Lung microvascular endothelial cell (primary cell): ENCODE data around the gene SECISBP2. TPM values are rescaled to one million over a fixed set of nuclear protein-coding genes. Genes with fewer than 3 reads are reported as not detected.
"Not testable (repeated sequence)": the region's sequence is repeated elsewhere in the genome, so short reads cannot be mapped to it uniquely, and the experiment has no call there.

ENCODE experiments used
- DNase-seq, 2 donors: peaks; one replicate each; pipeline versions ENCODE4 v3.0.0 to v3.0.0-alpha.2; 2010; ENCODE audit warnings: low read depth in 2 of 2
- total RNA-seq: library from RNA; depleted of rRNA; stranded (reverse); fragments of >200 nt; gene quantifications from 2 replicates; pipeline ENCODE4 v1.2.1, GENCODE V29; 2014

The SECISBP2 gene
- total RNA-seq, 1 donor from 2014 or later, result 27.4 TPM

DNA sequence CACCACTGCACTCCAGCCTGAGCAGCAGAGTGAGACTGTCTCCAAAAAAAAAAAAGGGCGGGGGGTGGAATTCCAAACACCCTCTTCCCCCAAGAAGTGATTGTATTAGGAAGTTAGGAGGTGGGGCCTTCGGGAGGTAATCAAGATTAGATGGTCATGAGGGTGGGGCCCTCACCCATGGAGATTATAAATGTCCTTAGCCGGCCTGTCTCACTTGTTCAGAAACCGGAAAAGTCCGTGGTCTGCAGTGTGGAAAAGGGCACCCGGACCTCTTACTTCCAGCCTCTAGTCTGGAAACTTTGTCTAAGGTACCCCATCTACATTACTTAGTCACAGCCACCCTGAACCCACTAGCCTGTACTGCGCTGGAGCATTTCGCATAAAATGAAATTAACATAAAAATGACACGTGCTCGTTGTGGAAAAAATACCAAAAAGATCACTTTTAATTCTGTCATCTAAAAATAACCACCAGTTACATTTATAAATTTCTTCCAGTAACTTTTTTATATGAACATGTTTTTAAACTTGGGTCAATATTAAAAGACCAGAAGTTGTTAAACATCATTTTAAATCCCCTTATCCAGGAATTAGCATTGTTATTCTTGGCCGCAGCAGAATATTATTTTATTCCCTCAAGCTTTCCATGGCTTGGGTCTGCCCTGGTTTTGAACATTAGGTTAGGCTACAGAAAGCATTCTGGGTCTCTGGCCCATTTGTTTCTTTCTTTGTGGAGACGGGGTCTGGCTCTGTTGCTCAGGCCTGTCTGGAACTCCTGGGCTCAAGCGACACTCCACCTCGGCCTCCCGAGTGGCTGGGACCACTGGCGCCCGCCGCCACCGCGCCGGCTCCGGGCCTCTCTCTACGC, 8.5 kb upstream of the SECISBP2 start:
- DNase-seq, result peak; percentile 39 to 47

DNA sequence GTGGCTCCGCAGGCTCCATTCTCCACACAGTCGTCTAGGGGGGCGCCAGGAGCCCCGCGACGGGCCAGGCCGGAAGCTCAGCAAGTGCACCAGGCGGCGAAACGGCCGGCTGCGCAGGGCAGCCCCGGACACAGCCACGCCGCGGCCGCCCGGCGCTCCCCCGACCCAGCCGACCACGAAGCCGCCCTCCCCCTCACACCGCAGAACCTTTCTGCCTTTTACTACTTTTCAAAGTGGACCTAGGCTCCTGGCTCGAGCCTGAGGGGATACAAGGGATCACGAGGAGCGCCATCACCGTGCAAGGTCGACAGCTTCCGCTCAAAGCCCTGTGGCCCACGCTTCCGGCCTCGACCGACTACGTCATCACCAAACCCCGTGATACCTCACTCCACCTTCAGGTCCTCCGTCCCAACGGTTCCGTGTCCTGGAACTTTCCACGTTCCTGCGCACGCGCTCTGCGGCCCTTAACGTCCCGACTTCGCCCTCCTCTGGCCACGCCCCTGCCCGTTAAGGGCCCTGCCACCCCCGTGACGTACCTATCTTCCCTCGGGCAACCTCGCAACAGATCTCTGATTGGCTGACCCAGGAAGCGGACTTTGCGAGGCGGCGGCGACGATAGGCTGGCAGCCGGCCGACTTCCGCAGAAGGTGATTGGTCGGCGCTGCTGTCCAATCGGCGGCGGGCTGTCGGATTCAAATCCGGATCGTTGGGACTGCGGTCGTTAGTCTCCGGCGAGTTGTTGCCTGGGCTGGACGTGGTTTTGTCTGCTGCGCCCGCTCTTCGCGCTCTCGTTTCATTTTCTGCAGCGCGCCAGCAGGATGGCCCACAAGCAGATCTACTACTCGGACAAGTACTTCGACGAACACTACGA, 7.6 kb upstream of the SECISBP2 start, which contains the start of gene CKS2:
CKS2 (plus strand) TSS at position 721 of the 871 bp plus-strand sequence; CDS start at position 819, 98 bp downstream.
- DNase-seq, result peak; percentile 100

DNA sequence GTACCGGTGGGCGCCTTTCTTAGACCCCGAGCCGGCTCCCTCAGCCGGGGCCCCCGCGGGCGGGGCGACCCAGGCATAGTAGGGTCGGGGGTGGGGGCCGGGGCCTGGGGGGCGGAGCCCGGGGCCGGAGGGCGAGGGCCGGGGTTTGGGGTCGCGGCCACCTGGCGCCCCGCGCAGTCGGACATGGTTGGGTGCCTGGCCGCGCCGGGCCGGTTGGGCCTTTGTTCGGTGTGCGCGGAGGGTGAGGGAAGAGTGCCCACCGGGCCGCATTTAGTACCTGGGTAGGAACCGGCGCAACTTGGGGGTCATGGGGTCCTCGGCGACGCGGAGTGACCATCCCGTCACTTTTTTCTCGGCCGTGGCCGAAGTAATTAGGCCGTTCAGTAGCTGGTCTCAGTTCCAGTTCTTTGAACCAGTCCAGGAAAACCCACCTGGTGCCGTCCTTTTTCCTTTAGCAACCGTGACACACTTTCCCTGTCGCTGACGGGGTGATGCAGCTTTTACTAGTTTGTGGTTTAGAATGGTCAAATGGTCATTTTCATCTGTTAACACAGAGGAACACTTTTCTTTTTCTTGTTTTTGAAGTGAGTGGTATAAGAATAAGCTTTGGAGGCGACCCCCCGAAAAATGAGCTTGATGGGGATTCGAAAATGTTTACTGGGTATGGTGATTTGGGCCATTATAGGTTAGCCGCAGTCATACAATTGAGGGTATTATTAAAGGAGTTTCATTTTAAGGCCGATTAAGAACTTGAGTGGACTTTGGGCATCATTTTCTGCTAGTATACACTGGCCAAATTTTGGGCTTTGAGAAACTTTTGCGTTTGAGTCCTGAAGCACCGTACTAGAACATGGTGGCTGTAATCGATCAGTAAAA, 6.7 kb upstream of the SECISBP2 start:
- peak; percentile 16 to 33 for DNase-seq

- peak; percentile 37 to 43 for DNase-seq
These were observed 6.1 kb upstream of the SECISBP2 start for GRCh38 chr9:89312222-89312571.

- peak in 1 of 2 donors; percentile 11 for DNase-seq
These were observed 4.5 kb upstream of the SECISBP2 start for GRCh38 chr9:89313842-89314241.

DNA sequence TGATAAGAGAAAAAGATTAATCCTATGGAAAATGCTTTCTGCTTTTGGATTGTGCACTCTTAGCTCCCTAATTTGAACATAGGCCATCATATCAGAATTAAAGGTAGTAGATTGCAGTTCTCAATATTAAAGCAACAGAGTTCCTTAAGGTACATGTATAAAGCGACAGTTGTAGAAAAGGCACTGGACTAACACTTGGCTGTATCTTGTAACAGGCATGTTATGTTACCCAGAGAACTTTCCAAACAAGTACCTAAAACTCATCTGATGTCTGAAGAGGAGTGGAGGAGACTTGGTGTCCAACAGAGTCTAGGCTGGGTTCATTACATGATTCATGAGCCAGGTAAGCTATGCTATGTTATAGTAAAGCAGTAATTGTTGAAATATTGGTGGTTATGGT, 3.3 kb upstream of the SECISBP2 start:
- no peak for DNase-seq

GRCh38 chr9:89315482-89315881, 2.8 kb upstream of the SECISBP2 start:
- DNase-seq, result no peak

GRCh38 chr9:89317282-89317681, 1.0 kb upstream of the SECISBP2 start:
- DNase-seq, result no peak

GRCh38 chr9:89319015-89319905, 960 bp downstream of the SECISBP2 start:
- DNase-seq, result peak in 1 of 2 donors; percentile 5

- peak in 1 of 2 donors; percentile 32 for DNase-seq
These were observed 5.1 kb downstream of the SECISBP2 start for GRCh38 chr9:89323390-89323789.

GRCh38 chr9:89325733-89326132, 7.4 kb downstream of the SECISBP2 start:
- no peak for DNase-seq

- DNase-seq, result peak; percentile 27 to 39
These were observed 9.8 kb downstream of the SECISBP2 start for GRCh38 chr9:89328064-89328463.

DNA sequence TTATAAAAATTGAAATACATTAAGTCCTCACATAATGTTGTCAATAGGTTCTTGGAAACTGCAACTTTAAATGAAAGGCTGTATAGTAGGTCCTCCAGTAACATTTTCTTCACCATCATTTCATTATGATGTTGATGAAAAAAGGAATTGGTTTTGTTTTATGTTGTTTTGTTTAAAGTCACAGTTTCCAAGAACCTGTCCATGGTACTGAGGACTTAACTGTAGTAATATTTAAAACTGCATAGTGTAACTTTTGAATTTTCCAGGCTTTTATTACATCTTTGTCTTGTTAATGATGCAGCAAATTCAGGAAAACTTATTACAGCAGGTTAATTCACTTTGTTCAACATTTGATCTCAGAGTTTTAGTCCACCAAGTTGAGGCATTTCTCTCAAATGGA, 11.6 kb downstream of the SECISBP2 start:
- no peak for DNase-seq

GRCh38 chr9:89330513-89330912, 12.2 kb downstream of the SECISBP2 start:
- DNase-seq, result no peak

- DNase-seq, result no peak
These were observed 21.5 kb downstream of the SECISBP2 start for GRCh38 chr9:89339807-89340206.

GRCh38 chr9:89340332-89340731, 22.0 kb downstream of the SECISBP2 start:
- DNase-seq, result no peak

DNA sequence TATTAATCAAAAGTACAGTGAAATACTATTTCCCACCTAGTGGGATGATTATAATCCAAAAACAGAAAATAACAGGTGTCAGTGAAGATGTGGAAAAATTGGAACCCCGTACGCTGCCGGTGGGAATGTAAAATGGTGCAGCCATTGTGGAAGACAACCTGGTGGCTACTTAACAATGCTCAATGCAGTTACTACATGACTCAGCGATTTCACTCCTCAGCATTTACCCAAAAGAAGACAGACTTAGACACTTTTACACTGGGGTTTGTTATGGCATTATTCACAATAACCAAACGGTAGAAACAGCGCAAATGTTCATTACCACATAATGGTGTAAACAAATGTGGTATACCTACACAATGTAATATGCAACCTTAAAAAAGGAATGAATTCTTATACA, 23.9 kb downstream of the SECISBP2 start:
- no peak for DNase-seq

- no peak for DNase-seq
These were observed 24.6 kb downstream of the SECISBP2 start for GRCh38 chr9:89342948-89343347.

DNA sequence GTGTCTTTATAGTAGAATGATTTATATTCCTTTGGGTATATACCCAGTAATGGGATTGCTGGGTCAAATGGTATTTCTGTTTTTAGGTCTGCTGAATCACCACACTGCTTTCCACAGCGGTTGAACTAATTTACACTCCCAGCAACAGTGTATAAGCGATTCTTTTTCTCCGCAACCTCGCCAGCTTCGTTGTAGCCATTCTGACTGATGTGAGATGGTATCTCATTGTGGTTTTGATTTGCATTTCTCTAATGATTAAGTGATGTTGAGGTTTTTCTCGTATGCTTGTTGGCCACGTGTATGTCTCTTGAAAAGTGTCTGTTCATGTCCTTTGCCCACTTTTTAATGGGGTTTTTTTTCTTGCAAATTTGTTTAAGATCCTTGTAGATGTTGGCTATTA, 25.5 kb downstream of the SECISBP2 start:
- DNase-seq, result not testable (repeated sequence)

GRCh38 chr9:89345476-89345875, 27.2 kb downstream of the SECISBP2 start:
- no peak for DNase-seq
